H1 (cell line): ENCODE results near the gene CCNY. TPM values are rescaled to one million over a fixed set of nuclear protein-coding genes. Genes with fewer than 3 reads are reported as not detected.

Experiments used
- KDM1A ChIP-seq: fragments of 200-600, 300-600 bp; sonication (generic); IDR thresholded peaks from 2 replicates; pipeline ENCODE4 v1.7.1; 2016; ENCODE audit warnings: mild to moderate bottlenecking, low read length, borderline replicate concordance
- PHF8 ChIP-seq: fragments of 200-600 bp; sonication (generic); conservative IDR thresholded peaks from 2 replicates; pipeline ENCODE4 v1.7.1; 2012; ENCODE audit warnings: low read depth, mild to moderate bottlenecking, inconsistent platforms, low read length, moderate library complexity
- RFX5 ChIP-seq: IDR thresholded peaks from 2 replicates; pipeline ENCODE4 v1.6.1; 2011; ENCODE audit warnings: low read depth, low read length, improper control_type of control experiment, borderline replicate concordance
- RNF2 ChIP-seq: fragments of 200-900, 300-1000 bp; sonication (generic); IDR thresholded peaks from 2 replicates; pipeline ENCODE4 v1.7.1; 2016; ENCODE audit warnings: borderline replicate concordance, low read depth, mild to moderate bottlenecking, antibody characterized with exemption, low read length; ENCODE audit not compliant: poor library complexity, severe bottlenecking; ENCODE audit errors: missing control alignments
- ZNF274 ChIP-seq: IDR thresholded peaks from 2 replicates; pipeline ENCODE4 v1.7.0; 2012; ENCODE audit warnings: low read length, borderline replicate concordance; ENCODE audit errors: extremely low read depth
- polyA plus RNA-seq, 7 experiments: library from polyadenylated mRNA; depleted of rRNA in 3 of 7; stranded (reverse) in 5 of 7; unstranded in 2 of 7; fragments of >200 nt in 5 of 7; fragments of 200-250 nt in 2 of 7; gene quantifications; 1 replicate in 5 of 7; 2 replicates in 1 of 7; 4 replicates in 1 of 7; pipeline versions ENCODE4 v1.2.1 to v1.2.3, GENCODE V29; 2011 to 2013; ENCODE audit warnings: missing spikeins in 2 of 7, mixed read lengths in 2 of 7
- total RNA-seq: library from RNA; stranded (reverse); fragmentation: NEBNext Ultra II Directional; extraction: Animal tissue kit (Norgen Biotek cat#: 25700); gene quantifications from 2 replicates; pipeline ENCODE4 v1.2.1, GENCODE V29; 2021
- TF ChIP-seq, protein P1 (sequence below): fragments of 300-600 bp; sonication (generic); IDR thresholded peaks from 2 replicates; pipeline ENCODE4 v1.7.1; 2012; ENCODE audit warnings: low read length, moderate library complexity, mild to moderate bottlenecking, inconsistent platforms; ENCODE audit not compliant: insufficient replicate concordance
- TF ChIP-seq, protein P2 (sequence below): IDR thresholded peaks from 2 replicates; pipeline ENCODE4 v1.6.1; 2012; ENCODE audit warnings: inconsistent platforms
- TF ChIP-seq, protein P3 (sequence below): IDR thresholded peaks from 2 replicates; pipeline ENCODE4 v1.6.1; 2012; ENCODE audit warnings: low read length, inconsistent platforms

The CCNY gene
- total and polyA plus RNA-seq, 2 of the 8 experiments (the other 6 are each of a cell fraction or from before 2014, with no cell fraction given), result 25.3 to 68.2 TPM

DNA sequence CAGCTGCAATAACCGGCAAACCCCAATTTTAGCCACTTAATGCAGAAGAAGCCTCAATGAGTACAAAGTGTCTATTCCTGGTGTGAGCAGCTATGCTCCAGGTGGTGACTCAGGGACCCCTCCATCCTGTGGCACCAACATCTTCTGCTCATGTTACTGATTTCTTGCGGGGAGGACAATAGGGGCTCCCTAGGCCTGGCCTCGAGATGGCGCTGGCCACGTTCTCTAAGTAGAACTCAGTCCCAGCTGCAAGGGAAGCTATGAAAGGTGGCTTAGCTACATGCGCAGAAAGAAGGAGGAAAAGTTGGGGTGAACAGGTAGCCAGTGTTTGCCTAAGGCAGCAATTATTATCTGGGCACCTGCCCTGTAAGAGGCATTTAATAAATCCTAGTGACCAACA, 275.4 kb downstream of the CCNY start (continued):
- TF ChIP-seq, protein P1, sequence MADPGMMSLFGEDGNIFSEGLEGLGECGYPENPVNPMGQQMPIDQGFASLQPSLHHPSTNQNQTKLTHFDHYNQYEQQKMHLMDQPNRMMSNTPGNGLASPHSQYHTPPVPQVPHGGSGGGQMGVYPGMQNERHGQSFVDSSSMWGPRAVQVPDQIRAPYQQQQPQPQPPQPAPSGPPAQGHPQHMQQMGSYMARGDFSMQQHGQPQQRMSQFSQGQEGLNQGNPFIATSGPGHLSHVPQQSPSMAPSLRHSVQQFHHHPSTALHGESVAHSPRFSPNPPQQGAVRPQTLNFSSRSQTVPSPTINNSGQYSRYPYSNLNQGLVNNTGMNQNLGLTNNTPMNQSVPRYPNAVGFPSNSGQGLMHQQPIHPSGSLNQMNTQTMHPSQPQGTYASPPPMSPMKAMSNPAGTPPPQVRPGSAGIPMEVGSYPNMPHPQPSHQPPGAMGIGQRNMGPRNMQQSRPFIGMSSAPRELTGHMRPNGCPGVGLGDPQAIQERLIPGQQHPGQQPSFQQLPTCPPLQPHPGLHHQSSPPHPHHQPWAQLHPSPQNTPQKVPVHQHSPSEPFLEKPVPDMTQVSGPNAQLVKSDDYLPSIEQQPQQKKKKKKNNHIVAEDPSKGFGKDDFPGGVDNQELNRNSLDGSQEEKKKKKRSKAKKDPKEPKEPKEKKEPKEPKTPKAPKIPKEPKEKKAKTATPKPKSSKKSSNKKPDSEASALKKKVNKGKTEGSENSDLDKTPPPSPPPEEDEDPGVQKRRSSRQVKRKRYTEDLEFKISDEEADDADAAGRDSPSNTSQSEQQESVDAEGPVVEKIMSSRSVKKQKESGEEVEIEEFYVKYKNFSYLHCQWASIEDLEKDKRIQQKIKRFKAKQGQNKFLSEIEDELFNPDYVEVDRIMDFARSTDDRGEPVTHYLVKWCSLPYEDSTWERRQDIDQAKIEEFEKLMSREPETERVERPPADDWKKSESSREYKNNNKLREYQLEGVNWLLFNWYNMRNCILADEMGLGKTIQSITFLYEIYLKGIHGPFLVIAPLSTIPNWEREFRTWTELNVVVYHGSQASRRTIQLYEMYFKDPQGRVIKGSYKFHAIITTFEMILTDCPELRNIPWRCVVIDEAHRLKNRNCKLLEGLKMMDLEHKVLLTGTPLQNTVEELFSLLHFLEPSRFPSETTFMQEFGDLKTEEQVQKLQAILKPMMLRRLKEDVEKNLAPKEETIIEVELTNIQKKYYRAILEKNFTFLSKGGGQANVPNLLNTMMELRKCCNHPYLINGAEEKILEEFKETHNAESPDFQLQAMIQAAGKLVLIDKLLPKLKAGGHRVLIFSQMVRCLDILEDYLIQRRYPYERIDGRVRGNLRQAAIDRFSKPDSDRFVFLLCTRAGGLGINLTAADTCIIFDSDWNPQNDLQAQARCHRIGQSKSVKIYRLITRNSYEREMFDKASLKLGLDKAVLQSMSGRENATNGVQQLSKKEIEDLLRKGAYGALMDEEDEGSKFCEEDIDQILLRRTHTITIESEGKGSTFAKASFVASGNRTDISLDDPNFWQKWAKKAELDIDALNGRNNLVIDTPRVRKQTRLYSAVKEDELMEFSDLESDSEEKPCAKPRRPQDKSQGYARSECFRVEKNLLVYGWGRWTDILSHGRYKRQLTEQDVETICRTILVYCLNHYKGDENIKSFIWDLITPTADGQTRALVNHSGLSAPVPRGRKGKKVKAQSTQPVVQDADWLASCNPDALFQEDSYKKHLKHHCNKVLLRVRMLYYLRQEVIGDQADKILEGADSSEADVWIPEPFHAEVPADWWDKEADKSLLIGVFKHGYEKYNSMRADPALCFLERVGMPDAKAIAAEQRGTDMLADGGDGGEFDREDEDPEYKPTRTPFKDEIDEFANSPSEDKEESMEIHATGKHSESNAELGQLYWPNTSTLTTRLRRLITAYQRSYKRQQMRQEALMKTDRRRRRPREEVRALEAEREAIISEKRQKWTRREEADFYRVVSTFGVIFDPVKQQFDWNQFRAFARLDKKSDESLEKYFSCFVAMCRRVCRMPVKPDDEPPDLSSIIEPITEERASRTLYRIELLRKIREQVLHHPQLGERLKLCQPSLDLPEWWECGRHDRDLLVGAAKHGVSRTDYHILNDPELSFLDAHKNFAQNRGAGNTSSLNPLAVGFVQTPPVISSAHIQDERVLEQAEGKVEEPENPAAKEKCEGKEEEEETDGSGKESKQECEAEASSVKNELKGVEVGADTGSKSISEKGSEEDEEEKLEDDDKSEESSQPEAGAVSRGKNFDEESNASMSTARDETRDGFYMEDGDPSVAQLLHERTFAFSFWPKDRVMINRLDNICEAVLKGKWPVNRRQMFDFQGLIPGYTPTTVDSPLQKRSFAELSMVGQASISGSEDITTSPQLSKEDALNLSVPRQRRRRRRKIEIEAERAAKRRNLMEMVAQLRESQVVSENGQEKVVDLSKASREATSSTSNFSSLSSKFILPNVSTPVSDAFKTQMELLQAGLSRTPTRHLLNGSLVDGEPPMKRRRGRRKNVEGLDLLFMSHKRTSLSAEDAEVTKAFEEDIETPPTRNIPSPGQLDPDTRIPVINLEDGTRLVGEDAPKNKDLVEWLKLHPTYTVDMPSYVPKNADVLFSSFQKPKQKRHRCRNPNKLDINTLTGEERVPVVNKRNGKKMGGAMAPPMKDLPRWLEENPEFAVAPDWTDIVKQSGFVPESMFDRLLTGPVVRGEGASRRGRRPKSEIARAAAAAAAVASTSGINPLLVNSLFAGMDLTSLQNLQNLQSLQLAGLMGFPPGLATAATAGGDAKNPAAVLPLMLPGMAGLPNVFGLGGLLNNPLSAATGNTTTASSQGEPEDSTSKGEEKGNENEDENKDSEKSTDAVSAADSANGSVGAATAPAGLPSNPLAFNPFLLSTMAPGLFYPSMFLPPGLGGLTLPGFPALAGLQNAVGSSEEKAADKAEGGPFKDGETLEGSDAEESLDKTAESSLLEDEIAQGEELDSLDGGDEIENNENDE, result no peak
- TF ChIP-seq PHF8 (no peak), RNF2 (no peak), KDM1A (no peak), RFX5 (no peak), ZNF274 (no peak)
- TF ChIP-seq, protein P2, sequence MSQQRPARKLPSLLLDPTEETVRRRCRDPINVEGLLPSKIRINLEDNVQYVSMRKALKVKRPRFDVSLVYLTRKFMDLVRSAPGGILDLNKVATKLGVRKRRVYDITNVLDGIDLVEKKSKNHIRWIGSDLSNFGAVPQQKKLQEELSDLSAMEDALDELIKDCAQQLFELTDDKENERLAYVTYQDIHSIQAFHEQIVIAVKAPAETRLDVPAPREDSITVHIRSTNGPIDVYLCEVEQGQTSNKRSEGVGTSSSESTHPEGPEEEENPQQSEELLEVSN, result no peak
- TF ChIP-seq, protein P3, sequence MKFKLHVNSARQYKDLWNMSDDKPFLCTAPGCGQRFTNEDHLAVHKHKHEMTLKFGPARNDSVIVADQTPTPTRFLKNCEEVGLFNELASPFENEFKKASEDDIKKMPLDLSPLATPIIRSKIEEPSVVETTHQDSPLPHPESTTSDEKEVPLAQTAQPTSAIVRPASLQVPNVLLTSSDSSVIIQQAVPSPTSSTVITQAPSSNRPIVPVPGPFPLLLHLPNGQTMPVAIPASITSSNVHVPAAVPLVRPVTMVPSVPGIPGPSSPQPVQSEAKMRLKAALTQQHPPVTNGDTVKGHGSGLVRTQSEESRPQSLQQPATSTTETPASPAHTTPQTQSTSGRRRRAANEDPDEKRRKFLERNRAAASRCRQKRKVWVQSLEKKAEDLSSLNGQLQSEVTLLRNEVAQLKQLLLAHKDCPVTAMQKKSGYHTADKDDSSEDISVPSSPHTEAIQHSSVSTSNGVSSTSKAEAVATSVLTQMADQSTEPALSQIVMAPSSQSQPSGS, result no peak
